GM12878 (cell line): ENCODE data around the gene TUBB3. TPM values are rescaled to one million over a fixed set of nuclear protein-coding genes. Genes with fewer than 3 reads are reported as not detected.

ENCODE experiments used
- ASH2L ChIP-seq: fragments of 300-600, 200-600 bp; sonication (generic); IDR thresholded peaks from 2 replicates; pipeline ENCODE4 v1.6.1; 2017; ENCODE audit warnings: low read depth, mild to moderate bottlenecking, borderline replicate concordance
- ATF7 ChIP-seq: fragments of 450-650 bp; IDR thresholded peaks from 2 replicates; pipeline ENCODE4 v1.6.1; 2016; ENCODE audit warnings: low read depth, mild to moderate bottlenecking
- CBX3 ChIP-seq: fragments of 200-600 bp; sonication (generic); IDR thresholded peaks from 2 replicates; pipeline ENCODE4 v1.6.1; 2016; ENCODE audit warnings: low read depth, borderline replicate concordance
- CREB1 ChIP-seq: IDR thresholded peaks from 2 replicates; pipeline ENCODE4 v1.6.1; 2012; ENCODE audit warnings: low read depth, mild to moderate bottlenecking, inconsistent platforms
- EP300 ChIP-seq, 2 experiments: fragments of 150-350 bp in 1 of 2; IDR thresholded peaks; 2 replicates each; pipeline ENCODE4 v1.6.1; 2011 to 2012; ENCODE audit warnings: low read depth in 2 of 2, low read length in 2 of 2, borderline replicate concordance in 1 of 2, improper control_type of control experiment in 1 of 2, inconsistent platforms in 1 of 2; ENCODE audit not compliant: control insufficient read depth in 1 of 2
- FOS ChIP-seq: IDR thresholded peaks from 3 replicates; pipeline ENCODE4 v1.6.1; 2011; ENCODE audit warnings: borderline replicate concordance; ENCODE audit not compliant: insufficient read length; ENCODE audit errors: extremely low read depth
- FOXM1 ChIP-seq: IDR thresholded peaks from 2 replicates; pipeline ENCODE4 v1.6.1; 2012; ENCODE audit warnings: low read depth, mild to moderate bottlenecking, inconsistent platforms, low read length, moderate library complexity
- IRF4 ChIP-seq: IDR thresholded peaks from 2 replicates; pipeline ENCODE4 v1.6.1; 2011; ENCODE audit warnings: low read depth, low read length
- JUND ChIP-seq: IDR thresholded peaks from 2 replicates; pipeline ENCODE4 v1.6.1; 2012; ENCODE audit warnings: low read depth, mild to moderate bottlenecking, low read length, improper control_type of control experiment, moderate library complexity
- MYB ChIP-seq: fragments of 150-350 bp; IDR thresholded peaks from 2 replicates; pipeline ENCODE4 v1.6.1; 2014; ENCODE audit warnings: mild to moderate bottlenecking, low read depth, low read length, borderline replicate concordance
- STAT1 ChIP-seq: fragments of 450-650 bp; conservative IDR thresholded peaks from 2 replicates; pipeline ENCODE4 v1.6.1; 2014; ENCODE audit warnings: antibody characterized with exemption, mild to moderate bottlenecking
- TARDBP ChIP-seq: IDR thresholded peaks from 2 replicates; pipeline ENCODE4 v1.6.1; 2016; ENCODE audit warnings: borderline replicate concordance
- YBX1 ChIP-seq: fragments of 450-650 bp; IDR thresholded peaks from 2 replicates; pipeline ENCODE4 v1.6.1; 2016; ENCODE audit warnings: antibody characterized with exemption
- ZNF24 ChIP-seq: fragments of 450-650 bp; IDR thresholded peaks from 2 replicates; pipeline ENCODE4 v1.6.1; 2017; ENCODE audit warnings: antibody characterized with exemption, mild to moderate bottlenecking
- ZNF274 ChIP-seq: IDR thresholded peaks from one replicate; pipeline ENCODE4 v1.8.0; 2011; ENCODE audit not compliant: insufficient read length, insufficient read depth
- polyA plus RNA-seq, 11 experiments: library from polyadenylated mRNA; depleted of rRNA in 4 of 11; unstranded in 6 of 11; stranded (reverse) in 5 of 11; fragments of >200 nt; fragmentation: Nextera tagmentation in 4 of 11; fragmentation: Illumina TruSeq in 1 of 11; extraction: Ambion mirVana in 4 of 11; extraction: Trizol in 1 of 11; gene quantifications; 1 replicate in 1 of 11; 2 replicates in 10 of 11; pipeline versions ENCODE4 v1.2.1 to v1.2.3, GENCODE V29; 2011 to 2016; ENCODE audit warnings: inconsistent platforms in 2 of 11, missing spikeins in 2 of 11, low read depth in 1 of 11
- total RNA-seq, 4 experiments: library from RNA; depleted of rRNA in 3 of 4; stranded (reverse); fragments of >200 nt in 3 of 4; fragmentation: Illumina TruSeq in 1 of 4; extraction: Trizol in 1 of 4; gene quantifications; 2 replicates each; pipeline versions ENCODE4 v1.2.1 to v1.2.3, GENCODE V29; 2013 to 2021
- TF ChIP-seq, protein P1 (sequence below): fragments of 150-350 bp; IDR thresholded peaks from 2 replicates; pipeline ENCODE4 v1.6.1; 2014; ENCODE audit warnings: mild to moderate bottlenecking, low read depth, low read length
- TF ChIP-seq, protein P2 (sequence below): fragments of 450-650 bp; IDR thresholded peaks from 2 replicates; pipeline ENCODE4 v1.6.1; 2016; ENCODE audit warnings: mild to moderate bottlenecking
- TF ChIP-seq, protein P3 (sequence below): IDR thresholded peaks from 2 replicates; pipeline ENCODE4 v1.6.1; 2012; ENCODE audit warnings: low read depth, low read length, improper control_type of control experiment
- TF ChIP-seq, protein P4 (sequence below): fragments of 450-650 bp; IDR thresholded peaks from 2 replicates; pipeline ENCODE4 v1.6.1; 2017; ENCODE audit warnings: low read depth, mild to moderate bottlenecking, moderate library complexity
- TF ChIP-seq, protein P5 (sequence below): IDR thresholded peaks from 2 replicates; pipeline ENCODE4 v1.6.1; 2011; ENCODE audit warnings: mild to moderate bottlenecking, low read depth, low read length, moderate library complexity; ENCODE audit not compliant: insufficient replicate concordance
- TF ChIP-seq, protein P6 (sequence below): fragments of 450-650 bp; conservative IDR thresholded peaks from 2 replicates; pipeline ENCODE4 v1.6.1; 2017; ENCODE audit warnings: mild to moderate bottlenecking, moderate library complexity

The TUBB3 gene
- total and polyA plus RNA-seq, 10 of the 15 experiments (the other 5 are each of a cell fraction or from before 2014, with no cell fraction given): 0.09 to 2.5 (median 0.58) TPM; not detected in 1

DNA sequence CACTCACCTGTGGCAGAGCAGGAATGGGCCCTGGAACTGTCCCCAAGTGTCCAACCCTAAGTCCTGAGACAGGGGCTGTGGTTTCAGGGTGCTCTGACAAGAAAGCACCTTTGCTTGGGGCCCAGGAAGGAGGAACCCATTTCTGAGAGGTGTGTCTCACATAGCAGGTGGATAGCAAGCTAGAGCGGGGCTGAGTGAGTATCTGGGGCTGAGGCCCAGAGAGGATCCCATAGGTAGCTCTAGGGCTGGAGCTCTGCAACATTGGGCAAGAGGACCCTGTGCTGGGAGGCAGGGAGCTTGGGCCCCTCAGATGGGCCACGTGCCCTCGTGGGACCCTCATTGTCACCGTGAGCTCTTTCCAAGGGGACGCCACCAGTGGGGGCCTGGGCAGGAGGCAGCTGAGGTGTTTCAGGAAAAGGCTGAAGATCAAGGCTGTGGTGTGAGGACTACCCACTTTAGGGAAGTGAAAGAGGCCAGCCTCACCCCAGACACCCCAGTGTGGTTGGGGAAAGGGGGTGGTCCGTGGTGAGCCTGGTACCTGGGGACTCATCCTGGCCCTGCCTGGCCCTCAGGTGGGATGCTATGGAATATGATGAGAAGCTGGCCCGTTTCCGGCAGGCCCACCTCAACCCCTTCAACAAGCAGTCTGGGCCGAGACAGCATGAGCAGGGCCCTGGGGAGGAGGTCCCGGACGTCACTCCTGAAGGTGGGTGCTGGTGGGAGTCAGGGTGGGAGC lies 30.7 kb downstream of the TUBB3 start (continued):
- TF ChIP-seq, protein P1, sequence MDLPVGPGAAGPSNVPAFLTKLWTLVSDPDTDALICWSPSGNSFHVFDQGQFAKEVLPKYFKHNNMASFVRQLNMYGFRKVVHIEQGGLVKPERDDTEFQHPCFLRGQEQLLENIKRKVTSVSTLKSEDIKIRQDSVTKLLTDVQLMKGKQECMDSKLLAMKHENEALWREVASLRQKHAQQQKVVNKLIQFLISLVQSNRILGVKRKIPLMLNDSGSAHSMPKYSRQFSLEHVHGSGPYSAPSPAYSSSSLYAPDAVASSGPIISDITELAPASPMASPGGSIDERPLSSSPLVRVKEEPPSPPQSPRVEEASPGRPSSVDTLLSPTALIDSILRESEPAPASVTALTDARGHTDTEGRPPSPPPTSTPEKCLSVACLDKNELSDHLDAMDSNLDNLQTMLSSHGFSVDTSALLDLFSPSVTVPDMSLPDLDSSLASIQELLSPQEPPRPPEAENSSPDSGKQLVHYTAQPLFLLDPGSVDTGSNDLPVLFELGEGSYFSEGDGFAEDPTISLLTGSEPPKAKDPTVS: no peak
- TF ChIP-seq FOS: no peak
- TF ChIP-seq TARDBP: no peak
- TF ChIP-seq ZNF274: no peak
- TF ChIP-seq EP300 (IDR thresholded peaks at IDR 0.05; ENCODE audit: borderline replicate concordance in 1 of 2, control insufficient read depth in 1 of 2, low read depth in 2 of 2, low read length in 2 of 2): peak; percentile 34 to 86; a peak in 3 of 4 replicates
- TF ChIP-seq CBX3: no peak
- TF ChIP-seq, protein P2, sequence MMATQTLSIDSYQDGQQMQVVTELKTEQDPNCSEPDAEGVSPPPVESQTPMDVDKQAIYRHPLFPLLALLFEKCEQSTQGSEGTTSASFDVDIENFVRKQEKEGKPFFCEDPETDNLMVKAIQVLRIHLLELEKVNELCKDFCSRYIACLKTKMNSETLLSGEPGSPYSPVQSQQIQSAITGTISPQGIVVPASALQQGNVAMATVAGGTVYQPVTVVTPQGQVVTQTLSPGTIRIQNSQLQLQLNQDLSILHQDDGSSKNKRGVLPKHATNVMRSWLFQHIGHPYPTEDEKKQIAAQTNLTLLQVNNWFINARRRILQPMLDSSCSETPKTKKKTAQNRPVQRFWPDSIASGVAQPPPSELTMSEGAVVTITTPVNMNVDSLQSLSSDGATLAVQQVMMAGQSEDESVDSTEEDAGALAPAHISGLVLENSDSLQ: no peak
- 0 out of 2 replicates have a peak, but pooled peaks have one; percentile 17 for TF ChIP-seq ATF7
- no peak for TF ChIP-seq ASH2L
- no peak for TF ChIP-seq STAT1
- TF ChIP-seq, protein P3, sequence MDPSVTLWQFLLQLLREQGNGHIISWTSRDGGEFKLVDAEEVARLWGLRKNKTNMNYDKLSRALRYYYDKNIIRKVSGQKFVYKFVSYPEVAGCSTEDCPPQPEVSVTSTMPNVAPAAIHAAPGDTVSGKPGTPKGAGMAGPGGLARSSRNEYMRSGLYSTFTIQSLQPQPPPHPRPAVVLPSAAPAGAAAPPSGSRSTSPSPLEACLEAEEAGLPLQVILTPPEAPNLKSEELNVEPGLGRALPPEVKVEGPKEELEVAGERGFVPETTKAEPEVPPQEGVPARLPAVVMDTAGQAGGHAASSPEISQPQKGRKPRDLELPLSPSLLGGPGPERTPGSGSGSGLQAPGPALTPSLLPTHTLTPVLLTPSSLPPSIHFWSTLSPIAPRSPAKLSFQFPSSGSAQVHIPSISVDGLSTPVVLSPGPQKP: no peak
- TF ChIP-seq, protein P4, sequence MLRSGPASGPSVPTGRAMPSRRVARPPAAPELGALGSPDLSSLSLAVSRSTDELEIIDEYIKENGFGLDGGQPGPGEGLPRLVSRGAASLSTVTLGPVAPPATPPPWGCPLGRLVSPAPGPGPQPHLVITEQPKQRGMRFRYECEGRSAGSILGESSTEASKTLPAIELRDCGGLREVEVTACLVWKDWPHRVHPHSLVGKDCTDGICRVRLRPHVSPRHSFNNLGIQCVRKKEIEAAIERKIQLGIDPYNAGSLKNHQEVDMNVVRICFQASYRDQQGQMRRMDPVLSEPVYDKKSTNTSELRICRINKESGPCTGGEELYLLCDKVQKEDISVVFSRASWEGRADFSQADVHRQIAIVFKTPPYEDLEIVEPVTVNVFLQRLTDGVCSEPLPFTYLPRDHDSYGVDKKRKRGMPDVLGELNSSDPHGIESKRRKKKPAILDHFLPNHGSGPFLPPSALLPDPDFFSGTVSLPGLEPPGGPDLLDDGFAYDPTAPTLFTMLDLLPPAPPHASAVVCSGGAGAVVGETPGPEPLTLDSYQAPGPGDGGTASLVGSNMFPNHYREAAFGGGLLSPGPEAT: peak; percentile 81
- no peak for TF ChIP-seq ZNF24
- TF ChIP-seq YBX1: no peak
- no peak for TF ChIP-seq JUND
- TF ChIP-seq MYB: no peak
- no peak; the same call in 1 of the 2 replicates for TF ChIP-seq CREB1
- TF ChIP-seq IRF4: peak; percentile 93
- TF ChIP-seq, protein P5, sequence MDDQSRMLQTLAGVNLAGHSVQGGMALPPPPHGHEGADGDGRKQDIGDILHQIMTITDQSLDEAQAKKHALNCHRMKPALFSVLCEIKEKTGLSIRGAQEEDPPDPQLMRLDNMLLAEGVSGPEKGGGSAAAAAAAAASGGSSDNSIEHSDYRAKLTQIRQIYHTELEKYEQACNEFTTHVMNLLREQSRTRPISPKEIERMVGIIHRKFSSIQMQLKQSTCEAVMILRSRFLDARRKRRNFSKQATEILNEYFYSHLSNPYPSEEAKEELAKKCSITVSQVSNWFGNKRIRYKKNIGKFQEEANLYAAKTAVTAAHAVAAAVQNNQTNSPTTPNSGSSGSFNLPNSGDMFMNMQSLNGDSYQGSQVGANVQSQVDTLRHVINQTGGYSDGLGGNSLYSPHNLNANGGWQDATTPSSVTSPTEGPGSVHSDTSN: no peak
- no peak for TF ChIP-seq FOXM1
- TF ChIP-seq, protein P6, sequence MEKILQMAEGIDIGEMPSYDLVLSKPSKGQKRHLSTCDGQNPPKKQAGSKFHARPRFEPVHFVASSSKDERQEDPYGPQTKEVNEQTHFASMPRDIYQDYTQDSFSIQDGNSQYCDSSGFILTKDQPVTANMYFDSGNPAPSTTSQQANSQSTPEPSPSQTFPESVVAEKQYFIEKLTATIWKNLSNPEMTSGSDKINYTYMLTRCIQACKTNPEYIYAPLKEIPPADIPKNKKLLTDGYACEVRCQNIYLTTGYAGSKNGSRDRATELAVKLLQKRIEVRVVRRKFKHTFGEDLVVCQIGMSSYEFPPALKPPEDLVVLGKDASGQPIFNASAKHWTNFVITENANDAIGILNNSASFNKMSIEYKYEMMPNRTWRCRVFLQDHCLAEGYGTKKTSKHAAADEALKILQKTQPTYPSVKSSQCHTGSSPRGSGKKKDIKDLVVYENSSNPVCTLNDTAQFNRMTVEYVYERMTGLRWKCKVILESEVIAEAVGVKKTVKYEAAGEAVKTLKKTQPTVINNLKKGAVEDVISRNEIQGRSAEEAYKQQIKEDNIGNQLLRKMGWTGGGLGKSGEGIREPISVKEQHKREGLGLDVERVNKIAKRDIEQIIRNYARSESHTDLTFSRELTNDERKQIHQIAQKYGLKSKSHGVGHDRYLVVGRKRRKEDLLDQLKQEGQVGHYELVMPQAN: no peak
